Measurements from ENCODE around the gene STK31.

DNA sequence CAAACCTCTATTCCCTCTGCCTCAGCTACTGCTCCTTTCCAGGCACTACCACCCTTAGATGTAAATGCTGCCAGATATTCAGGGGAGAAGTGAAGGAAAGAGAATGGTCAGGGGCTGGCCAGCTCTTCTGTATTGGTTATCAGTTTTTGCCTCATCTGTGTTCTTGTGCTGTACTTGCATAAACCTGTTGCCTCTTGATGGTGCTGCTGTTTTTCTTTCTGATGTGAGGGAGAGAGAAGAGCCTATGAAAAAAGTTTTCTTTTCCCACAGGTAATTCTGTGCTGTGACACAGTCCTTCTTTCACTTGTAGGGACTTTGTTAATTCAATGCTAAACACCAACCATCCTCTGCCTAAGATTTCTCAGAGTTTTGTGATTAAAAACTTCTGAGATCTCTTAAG is 57.5 kb downstream of the STK31 start:
- TF ChIP-seq, protein P1, sequence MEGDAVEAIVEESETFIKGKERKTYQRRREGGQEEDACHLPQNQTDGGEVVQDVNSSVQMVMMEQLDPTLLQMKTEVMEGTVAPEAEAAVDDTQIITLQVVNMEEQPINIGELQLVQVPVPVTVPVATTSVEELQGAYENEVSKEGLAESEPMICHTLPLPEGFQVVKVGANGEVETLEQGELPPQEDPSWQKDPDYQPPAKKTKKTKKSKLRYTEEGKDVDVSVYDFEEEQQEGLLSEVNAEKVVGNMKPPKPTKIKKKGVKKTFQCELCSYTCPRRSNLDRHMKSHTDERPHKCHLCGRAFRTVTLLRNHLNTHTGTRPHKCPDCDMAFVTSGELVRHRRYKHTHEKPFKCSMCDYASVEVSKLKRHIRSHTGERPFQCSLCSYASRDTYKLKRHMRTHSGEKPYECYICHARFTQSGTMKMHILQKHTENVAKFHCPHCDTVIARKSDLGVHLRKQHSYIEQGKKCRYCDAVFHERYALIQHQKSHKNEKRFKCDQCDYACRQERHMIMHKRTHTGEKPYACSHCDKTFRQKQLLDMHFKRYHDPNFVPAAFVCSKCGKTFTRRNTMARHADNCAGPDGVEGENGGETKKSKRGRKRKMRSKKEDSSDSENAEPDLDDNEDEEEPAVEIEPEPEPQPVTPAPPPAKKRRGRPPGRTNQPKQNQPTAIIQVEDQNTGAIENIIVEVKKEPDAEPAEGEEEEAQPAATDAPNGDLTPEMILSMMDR (IDR thresholded peaks at IDR 0.05; ENCODE audit: low read depth, low read length), result no peak
- TF ChIP-seq EZH2phosphoT487 (IDR thresholded peaks at IDR 0.05; ENCODE audit: low read depth), result no peak

Data from OCI-LY3 (cell line).